AG08395 (cell line): ENCODE data around the gene SAV1.

Experiments
- DNase-seq: peaks from one replicate; pipeline ENCODE4 v3.0.0; 2012; ENCODE audit warnings: mixed read lengths, low spot score

SAV1 gene

DNA sequence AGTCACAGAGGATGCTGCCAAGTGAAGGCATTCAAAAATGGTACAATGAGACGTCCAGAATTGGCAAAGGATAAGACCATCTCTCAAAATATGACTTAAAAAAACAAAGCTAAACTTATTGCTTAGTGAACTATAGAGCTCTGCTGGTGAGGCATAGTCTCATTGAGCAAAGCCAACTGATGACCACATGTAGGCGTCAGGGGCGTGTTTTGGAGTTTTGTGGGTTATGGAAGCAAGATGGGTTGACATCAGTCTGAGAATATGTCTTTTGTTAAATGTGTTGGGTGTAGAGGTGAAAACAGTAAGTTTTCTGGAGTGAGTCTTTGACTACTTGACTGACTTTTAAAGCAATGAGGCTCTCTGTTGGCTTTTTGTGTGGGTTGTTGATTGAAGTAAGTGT lies 60.9 kb downstream of the SAV1 start:
- peak; percentile 65 for DNase-seq

GRCh38 chr14:50606468-50606867 lies 61.6 kb downstream of the SAV1 start:
- no peak for DNase-seq

- no peak for DNase-seq
Measured at GRCh38 chr14:50605766-50606165, 62.3 kb downstream of the SAV1 start.

DNA sequence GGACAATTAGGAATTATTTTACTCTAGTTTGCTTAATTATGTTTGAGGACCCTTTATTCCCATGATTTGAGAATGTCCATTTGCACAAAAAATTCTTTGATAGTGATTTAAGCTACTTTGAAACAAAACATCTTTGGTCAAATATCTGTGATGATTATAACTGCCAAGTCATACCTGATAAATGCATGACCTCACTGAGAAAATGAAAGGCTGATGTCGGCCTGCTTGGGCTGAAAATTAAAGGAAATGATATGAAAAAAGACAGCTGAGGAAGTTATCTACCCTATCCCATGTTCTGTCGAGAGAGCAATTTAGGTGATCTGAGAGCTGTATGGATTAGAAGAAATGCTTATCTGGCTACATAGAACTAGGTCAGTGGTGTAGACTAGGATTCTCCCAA lies 64.5 kb downstream of the SAV1 start:
- no peak for DNase-seq

- DNase-seq, result no peak
Measured at GRCh38 chr14:50602035-50602434, 66.1 kb downstream of the SAV1 start.

DNA sequence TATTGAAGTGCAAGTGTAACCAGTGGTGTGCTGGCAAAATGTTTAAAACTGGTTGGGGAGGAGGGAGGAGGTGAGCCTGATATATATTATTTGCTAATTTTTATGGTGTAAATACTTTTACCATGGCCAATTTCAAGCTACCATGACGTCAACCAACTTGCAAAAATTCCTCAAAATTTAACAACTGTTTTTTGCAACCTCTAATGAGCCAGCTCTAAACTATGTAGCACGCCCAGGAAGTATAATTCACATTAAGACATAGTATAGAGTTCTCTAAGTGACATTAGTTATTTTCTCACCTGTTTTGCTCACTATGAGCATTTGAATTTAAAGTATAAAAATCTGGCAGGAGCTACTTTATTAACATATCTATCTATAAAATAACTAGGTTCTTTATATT lies 66.7 kb downstream of the SAV1 start:
- no peak for DNase-seq

DNA sequence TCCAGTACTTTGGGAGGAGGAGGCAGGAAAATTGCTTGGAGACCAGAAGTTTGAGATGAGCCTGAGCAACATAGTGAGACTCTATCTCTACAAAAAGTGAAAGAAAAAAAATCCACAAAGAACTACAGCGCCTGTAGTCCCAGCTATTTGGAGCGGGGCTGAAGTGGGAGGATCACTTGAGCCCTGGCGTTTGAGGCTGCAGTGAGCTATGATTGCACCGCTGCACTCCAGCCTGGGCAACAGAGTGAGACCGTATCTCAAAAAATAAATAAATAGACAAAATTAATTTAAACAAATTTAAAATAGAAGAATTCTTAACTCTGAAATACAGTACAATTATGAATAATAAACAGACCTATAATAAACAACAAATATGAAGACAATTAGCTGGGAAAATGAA lies 67.3 kb downstream of the SAV1 start:
- no peak for DNase-seq

DNA sequence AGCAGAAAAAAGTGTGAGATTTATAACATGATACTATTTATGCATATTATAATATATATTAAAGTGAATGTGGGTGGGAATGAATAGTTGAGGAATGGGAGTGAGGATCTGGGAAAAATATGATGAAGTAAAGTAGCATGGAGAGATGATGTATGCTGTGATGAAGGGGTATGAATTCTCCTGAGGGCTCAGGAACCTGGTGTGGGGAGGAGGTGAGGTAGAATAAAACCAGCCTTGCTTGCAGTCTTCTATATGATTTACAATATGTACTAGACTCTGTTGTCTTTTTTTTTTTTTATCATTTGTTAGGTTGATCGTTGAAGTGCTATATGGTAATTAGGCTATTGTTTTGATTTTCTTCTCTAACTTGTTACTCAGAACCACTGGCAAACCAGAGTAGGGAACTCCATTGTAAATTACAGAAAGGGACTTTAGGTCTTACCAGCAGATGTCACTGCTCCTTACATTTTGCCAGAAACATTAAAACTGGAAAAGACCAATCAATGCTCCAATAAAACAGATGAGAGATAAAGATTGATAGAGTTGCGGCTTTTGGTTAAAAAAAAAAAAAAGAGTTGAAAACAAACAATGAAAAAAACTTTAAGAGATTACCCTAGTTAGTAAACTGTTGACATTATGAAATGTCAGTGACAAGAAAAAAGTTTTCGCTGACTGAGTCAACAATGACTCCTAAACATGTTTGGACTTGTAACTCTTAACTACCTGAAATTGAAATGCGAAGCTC lies 68.2 kb downstream of the SAV1 start:
- DNase-seq, result peak; percentile 47

DNA sequence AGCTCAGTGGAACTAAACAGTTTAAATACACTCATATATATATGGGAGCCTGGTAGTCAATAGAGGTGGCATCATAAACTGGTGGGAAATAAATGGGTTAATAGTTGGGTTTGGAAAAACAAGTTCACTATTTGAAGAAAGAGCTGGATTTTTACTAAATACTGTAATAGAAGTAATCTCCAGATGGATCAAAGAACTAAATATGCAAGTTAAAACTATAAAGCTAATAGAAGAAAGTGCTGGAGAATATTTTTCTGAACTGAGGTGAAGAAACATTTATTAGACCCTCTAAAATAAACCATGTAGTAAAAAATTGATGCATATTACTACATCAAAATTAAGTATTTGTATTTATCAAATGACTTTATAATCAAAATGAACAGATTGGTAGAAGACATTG lies 69.3 kb downstream of the SAV1 start:
- no peak for DNase-seq

GRCh38 chr14:50594577-50595316 lies 73.4 kb downstream of the SAV1 start:
- DNase-seq, result no peak

DNA sequence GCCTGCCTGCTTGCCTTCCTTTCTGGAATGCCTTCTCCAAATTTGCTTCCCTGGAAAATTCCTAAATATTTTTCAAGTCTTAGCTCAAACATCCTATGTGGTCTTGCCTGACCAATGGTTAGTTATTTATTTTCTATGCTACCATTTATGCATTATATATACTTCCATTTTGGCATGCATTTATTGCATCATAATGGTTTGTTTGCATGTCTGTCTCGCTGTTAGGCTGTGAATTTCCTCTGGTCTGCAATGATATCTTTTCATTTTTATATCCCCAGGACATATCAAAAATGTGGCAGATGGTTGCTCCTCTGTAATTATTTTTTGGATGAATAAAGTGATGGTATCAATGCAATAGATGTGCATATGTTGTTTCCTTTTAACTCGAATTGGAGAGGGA lies 77.6 kb downstream of the SAV1 start:
- DNase-seq, result no peak
